SK-N-SH (cell line): ENCODE results near the gene C1QTNF2. TPM values are rescaled to one million over a fixed set of nuclear protein-coding genes. Genes with fewer than 3 reads are reported as not detected.

Experiments
- CTCF ChIA-PET: fragments of 300-600, 350-600 bp; formaldehyde crosslinking; extraction: SDS; loops from one replicate; lab custom pipeline; 2021; lab: Yijun Ruan, JAX
- POLR2A ChIA-PET: fragments of 350-600 bp; sonication (Branson Sonifier 250); formaldehyde crosslinking; extraction: SDS; loops from one replicate; lab custom pipeline; 2020; ENCODE audit warnings: antibody characterized with exemption, inconsistent platforms; lab: Yijun Ruan, JAX
- DNase-seq: peaks from one replicate; pipeline ENCODE4 v3.0.0; 2012
- H2AFZ ChIP-seq: fragments of 200-600 bp; sonication (generic); 2 replicates; pipeline ENCODE4 v1.8.1; 2016; ENCODE audit warnings: antibody characterized with exemption, mild to moderate bottlenecking, low read depth
- H3F3A ChIP-seq: fragments of 200-600 bp; sonication (generic); replicated peaks from 2 replicates; pipeline ENCODE3; 2016; ENCODE audit warnings: antibody characterized with exemption, mild to moderate bottlenecking; ENCODE audit not compliant: insufficient read depth
- H3K27ac ChIP-seq, 2 experiments: fragments of 200-500 bp in 1 of 2; fragments of 200-600 bp in 1 of 2; sonication (Bioruptor generic) in 1 of 2; sonication (generic), shearing (Covaris generic) in 1 of 2; 2 replicates each; pipeline versions ENCODE4 v1.5.1 to v1.6.1; 2014 to 2016; ENCODE audit warnings: low read depth in 2 of 2, inconsistent platforms in 1 of 2, low read length in 1 of 2, mild to moderate bottlenecking in 1 of 2, mixed read lengths in 1 of 2
- H3K27me3 ChIP-seq: fragments of 200-600 bp; sonication (generic), shearing (Covaris generic); 2 replicates; pipeline ENCODE4 v1.6.1; 2016; ENCODE audit warnings: mixed run types; ENCODE audit not compliant: insufficient read depth
- H3K36me3 ChIP-seq, 2 experiments: fragments of 200-500 bp in 1 of 2; fragments of 200-600 bp in 1 of 2; sonication (Bioruptor generic) in 1 of 2; sonication (generic) in 1 of 2; replicated peaks in 1 of 2; 2 replicates each; pipeline versions ENCODE3 to v1.5.1; 2014 to 2016; ENCODE audit warnings: low read length in 1 of 2, mild to moderate bottlenecking in 1 of 2; ENCODE audit not compliant: insufficient read depth in 2 of 2, control insufficient read depth in 1 of 2
- H3K4me1 ChIP-seq, 2 experiments: fragments of 200-500 bp in 1 of 2; fragments of 200-600 bp in 1 of 2; sonication (Bioruptor generic) in 1 of 2; sonication (generic), shearing (Covaris generic) in 1 of 2; 2 replicates each; pipeline versions ENCODE4 v1.5.1 to v1.6.1; 2014 to 2016; ENCODE audit warnings: low read depth in 1 of 2, low read length in 1 of 2, mixed run types in 1 of 2; ENCODE audit not compliant: insufficient read depth in 2 of 2, control insufficient read depth in 1 of 2
- H3K4me2 ChIP-seq: fragments of 200-600 bp; sonication (generic), shearing (Covaris generic); 2 replicates; pipeline ENCODE4 v1.6.1; 2017; ENCODE audit warnings: mixed run types
- H3K4me3 ChIP-seq, 2 experiments: fragments of 200-500 bp in 1 of 2; fragments of 200-600 bp in 1 of 2; sonication (Bioruptor generic) in 1 of 2; sonication (generic), shearing (Covaris generic) in 1 of 2; 2 replicates each; pipeline versions ENCODE4 v1.5.1 to v1.8.1; 2014 to 2016; ENCODE audit warnings: low read depth in 2 of 2, inconsistent platforms in 1 of 2, low read length in 1 of 2, mild to moderate bottlenecking in 1 of 2, mixed read lengths in 1 of 2, moderate library complexity in 1 of 2
- H3K79me2 ChIP-seq: fragments of 200-600 bp; sonication (generic); 2 replicates; pipeline ENCODE4 v1.8.1; 2017; ENCODE audit warnings: mild to moderate bottlenecking; ENCODE audit not compliant: insufficient read depth
- H3K9ac ChIP-seq: fragments of 200-600 bp; sonication (generic); 2 replicates; pipeline ENCODE4 v1.6.1; 2017; ENCODE audit warnings: mixed run types
- H3K9me2 ChIP-seq: fragments of 200-600 bp; sonication (generic); 2 replicates; pipeline ENCODE4 v1.6.1; 2017; ENCODE audit warnings: mixed run types
- H3K9me3 ChIP-seq: fragments of 200-600 bp; sonication (generic); 2 replicates; pipeline ENCODE4 v1.6.1; 2017; ENCODE audit warnings: mixed run types, mild to moderate bottlenecking, moderate library complexity
- H4K20me1 ChIP-seq: fragments of 200-600 bp; sonication (generic); 2 replicates; pipeline ENCODE4 v1.6.1; 2017; ENCODE audit warnings: mild to moderate bottlenecking, mixed run types; ENCODE audit not compliant: insufficient read depth
- EZH2phosphoT487 ChIP-seq: fragments of 200-600 bp; sonication (generic); IDR thresholded peaks from 2 replicates; pipeline ENCODE4 v1.6.1; 2017; ENCODE audit warnings: low read depth, mixed run types, mild to moderate bottlenecking, antibody characterized with exemption, moderate library complexity, borderline replicate concordance
- FOXJ3 ChIP-seq: sonication (generic); formaldehyde crosslinking; IDR thresholded peaks from 2 replicates; pipeline ENCODE4 v1.5.1; 2020; ENCODE audit warnings: mild to moderate bottlenecking, missing genetic modification reagents
- GATA2 ChIP-seq: sonication (generic); formaldehyde crosslinking; IDR thresholded peaks from 2 replicates; pipeline ENCODE4 v1.5.0; 2020; ENCODE audit warnings: mild to moderate bottlenecking, missing genetic modification reagents
- IRF3 ChIP-seq: fragments of 150-350 bp; IDR thresholded peaks from 2 replicates; pipeline ENCODE4 v1.6.1; 2016; ENCODE audit warnings: mild to moderate bottlenecking, low read depth, low read length
- JUND ChIP-seq: IDR thresholded peaks from 2 replicates; pipeline ENCODE4 v1.4.0; 2012
- MAX ChIP-seq: IDR thresholded peaks from 2 replicates; pipeline ENCODE4 v1.4.0; 2012; ENCODE audit warnings: low read depth
- POLR2AphosphoS5 ChIP-seq: IDR thresholded peaks from 2 replicates; pipeline ENCODE4 v1.6.1; 2012; ENCODE audit warnings: low read depth, low read length
- RCOR1 ChIP-seq: fragments of 150-350 bp; IDR thresholded peaks from 2 replicates; pipeline ENCODE4 v1.6.1; 2017; ENCODE audit warnings: antibody characterized with exemption, low read length
- REST ChIP-seq: IDR thresholded peaks from 2 replicates; pipeline ENCODE4 v1.6.1; 2012; ENCODE audit warnings: mild to moderate bottlenecking, low read depth, low read length, moderate library complexity
- RFX5 ChIP-seq: IDR thresholded peaks from 2 replicates; pipeline ENCODE4 v1.6.1; 2012; ENCODE audit warnings: mild to moderate bottlenecking, improper control_type of control experiment, low read length
- RXRA ChIP-seq: IDR thresholded peaks from 2 replicates; pipeline ENCODE4 v1.4.0; 2012; ENCODE audit warnings: low read depth, mild to moderate bottlenecking, borderline replicate concordance
- SIN3A ChIP-seq: IDR thresholded peaks from 2 replicates; pipeline ENCODE4 v1.6.1; 2012; ENCODE audit warnings: low read depth, mild to moderate bottlenecking, low read length, moderate library complexity, borderline replicate concordance
- SMC3 ChIP-seq: IDR thresholded peaks from 2 replicates; pipeline ENCODE4 v1.6.1; 2012; ENCODE audit warnings: low read depth, low read length, improper control_type of control experiment
- TAF1 ChIP-seq: IDR thresholded peaks from 2 replicates; pipeline ENCODE4 v1.6.1; 2012; ENCODE audit warnings: low read depth, mild to moderate bottlenecking, low read length, moderate library complexity, borderline replicate concordance
- TCF12 ChIP-seq: IDR thresholded peaks from 2 replicates; pipeline ENCODE4 v1.4.0; 2012
- TEAD4 ChIP-seq: IDR thresholded peaks from 2 replicates; pipeline ENCODE4 v1.4.0; 2012; ENCODE audit warnings: mild to moderate bottlenecking, borderline replicate concordance; ENCODE audit not compliant: insufficient read depth
- USF1 ChIP-seq: IDR thresholded peaks from 2 replicates; pipeline ENCODE4 v1.4.0; 2012; ENCODE audit warnings: low read depth, borderline replicate concordance
- USF2 ChIP-seq: fragments of 150-350 bp; IDR thresholded peaks from 2 replicates; pipeline ENCODE4 v1.6.1; 2017; ENCODE audit warnings: antibody characterized with exemption, low read length, low read depth, borderline replicate concordance
- YY1 ChIP-seq: IDR thresholded peaks from 2 replicates; pipeline ENCODE4 v1.4.0; 2012; ENCODE audit warnings: low read depth, mild to moderate bottlenecking
- WGBS: methylation state at CpG from one replicate; pipeline ENCODE4 v1.1.6; 2017; ENCODE audit warnings: low lambda C conversion rate; 5-methylcytosine and 5-hydroxymethylcytosine counted together
- polyA plus RNA-seq, 3 experiments: library from polyadenylated mRNA; depleted of rRNA; stranded (reverse); fragments of >200 nt; gene quantifications; 2 replicates each; pipeline ENCODE4 v1.2.3, GENCODE V29; 2012

Gene C1QTNF2
- polyA plus RNA-seq, 1 of the 3 experiments (the other 2 are of a cell fraction) = 0.67 TPM

- Histone ChIP-seq H3K4me1 (peaks cover 0 to 11% of the 10 kb centered on the region in 2 experiments; a peak in 1 of 4 replicates), H4K20me1 (no peaks in the 10 kb centered on the region), H3K27me3 (no peaks in the 10 kb centered on the region), H3K27ac (no peak overlapping the region), H3F3A (no peaks in the 10 kb centered on the region), H2AFZ (no peak overlapping the region), H3K9me2 (no peaks in the 10 kb centered on the region), H3K4me2 (no peak overlapping the region)
- WGBS = 69% methylated on average over 3 of the region's 3 CpGs
- POLR2A ChIA-PET = no interaction called here
- TF ChIP-seq SIN3A (no peak), SMC3 (no peak), TCF12 (no peak), EZH2phosphoT487 (no peak), YY1 (no peak), RCOR1 (no peak), TAF1 (no peak), GATA2 (CRISPR knock-in tag) (no peak), USF1 (no peak), USF2 (no peak), RXRA (no peak), MAX (no peak), RFX5 (no peak), POLR2AphosphoS5 (no peak), IRF3 (no peak)
- TF ChIP-seq, all 33 proteins: peak for 0
- CTCF ChIA-PET = interaction anchor here (1.1 to 2.3 kb wide), 4 partner anchors 10 to 312 kb away, joined by 3 to 13 read pairs (median 6); no protein-coding TSS in a partner anchor
- no peaks in the 10 kb centered on the region for H3K36me3 ChIP-seq
- no peaks in the 10 kb centered on the region for H3K9me3 ChIP-seq
- no peak for DNase-seq
- no peaks in the 10 kb centered on the region for H3K79me2 ChIP-seq
- no peak overlapping the region for H3K4me3 ChIP-seq
- no peak overlapping the region for H3K9ac ChIP-seq
Measured at GRCh38 chr5:160333721-160334120, 36.7 kb downstream of the C1QTNF2 start.

- CTCF ChIA-PET = interaction anchor here (0.8 kb wide), 1 partner anchor 15 kb away, joined by 3 read pairs; no protein-coding TSS in a partner anchor
- 91% methylated on average over 4 of the region's 4 CpGs for WGBS
- Histone ChIP-seq H2AFZ (no peak overlapping the region), H3K4me2 (no peak overlapping the region), H3K79me2 (no peaks in the 10 kb centered on the region), H3K36me3 (no peaks in the 10 kb centered on the region), H3K4me3 (no peak overlapping the region), H3F3A (no peaks in the 10 kb centered on the region), H3K9ac (no peak overlapping the region), H3K4me1 (peaks cover 0 to 9% of the 10 kb centered on the region in 2 experiments; a peak in 1 of 4 replicates), H3K27ac (no peak overlapping the region), H3K27me3 (no peaks in the 10 kb centered on the region), H3K9me2 (no peaks in the 10 kb centered on the region), H4K20me1 (no peaks in the 10 kb centered on the region), H3K9me3 (no peaks in the 10 kb centered on the region)
- no peak for TF ChIP-seq REST
- TF ChIP-seq TEAD4 = no peak
- TF ChIP-seq JUND = no peak
- TF ChIP-seq FOXJ3 (CRISPR knock-in tag) = no peak
- TF ChIP-seq YY1 = no peak
- DNase-seq = no peak
- POLR2A ChIA-PET = no interaction called here
Measured at GRCh38 chr5:160330212-160330611, 40.2 kb downstream of the C1QTNF2 start.
